IPS-18c (cell line): ENCODE data around the gene CASP8AP2.
"Not testable (repeated sequence)": the region's sequence is repeated elsewhere in the genome, so short reads cannot be mapped to it uniquely, and the experiment has no call there.

Experiments used
- H3K4me3 ChIP-seq: 2 replicates; pipeline ENCODE4 v1.7.0; 2013; ENCODE audit warnings: low read depth, mild to moderate bottlenecking, low read length, moderate library complexity; ENCODE audit not compliant: insufficient read depth
- H3K9me3 ChIP-seq: one replicate; pipeline ENCODE4 v1.6.1; 2013; ENCODE audit warnings: mild to moderate bottlenecking, low read length, moderate library complexity; ENCODE audit not compliant: control insufficient read depth, insufficient read depth

Gene CASP8AP2

DNA sequence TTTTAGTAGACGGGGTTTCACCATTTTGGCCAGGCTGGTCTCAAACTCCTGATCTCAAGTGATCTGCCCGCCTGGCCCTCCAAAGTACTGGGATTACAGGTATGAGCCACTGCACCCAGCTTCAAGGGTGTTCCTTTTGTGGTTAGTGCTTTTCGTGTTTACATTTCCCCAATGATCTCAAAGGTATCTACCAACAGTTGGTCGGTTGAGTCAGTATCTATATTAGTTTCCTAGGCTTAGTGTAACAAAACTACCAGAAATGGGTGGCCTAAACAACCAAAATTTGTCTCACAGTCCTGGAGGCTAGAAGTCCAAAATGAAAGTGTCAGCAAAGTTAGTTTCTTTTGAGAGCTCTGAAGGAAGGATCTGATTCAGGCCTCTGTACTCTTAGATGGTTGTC is 30.1 kb downstream of the CASP8AP2 start:
- no peaks in the 10 kb centered on the region for H3K9me3 ChIP-seq
- H3K4me3 ChIP-seq: no peak overlapping the region

DNA sequence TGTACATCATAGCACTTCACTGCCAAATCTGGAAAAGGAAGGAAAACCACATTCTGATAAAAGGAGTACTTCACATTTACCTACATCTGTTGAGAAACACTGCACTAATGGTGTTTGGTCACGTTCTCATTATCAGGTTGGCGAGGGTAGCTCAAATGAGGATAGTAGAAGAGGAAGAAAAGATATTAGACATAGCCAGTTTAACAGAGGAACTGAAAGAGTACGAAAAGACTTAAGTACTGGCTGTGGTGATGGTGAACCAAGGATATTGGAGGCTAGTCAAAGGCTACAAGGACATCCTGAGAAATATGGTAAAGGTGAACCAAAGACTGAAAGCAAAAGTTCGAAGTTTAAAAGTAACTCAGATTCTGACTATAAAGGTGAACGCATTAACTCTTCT is 32.6 kb downstream of the CASP8AP2 start:
- Histone ChIP-seq H3K9me3 (no peaks in the 10 kb centered on the region), H3K4me3 (no peak overlapping the region)

DNA sequence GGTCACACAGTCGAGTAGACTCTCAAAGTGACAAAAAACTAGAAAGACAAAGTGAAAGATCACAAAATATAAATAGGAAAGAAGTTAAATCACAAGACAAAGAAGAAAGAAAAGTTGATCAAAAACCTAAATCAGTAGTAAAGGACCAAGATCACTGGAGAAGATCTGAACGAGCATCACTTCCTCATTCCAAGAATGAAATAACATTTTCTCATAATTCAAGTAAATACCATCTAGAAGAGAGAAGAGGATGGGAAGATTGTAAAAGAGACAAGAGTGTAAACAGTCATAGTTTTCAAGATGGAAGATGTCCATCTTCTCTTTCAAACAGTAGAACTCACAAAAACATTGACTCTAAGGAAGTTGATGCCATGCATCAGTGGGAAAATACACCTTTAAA is 33.0 kb downstream of the CASP8AP2 start:
- H3K4me3 ChIP-seq: no peak overlapping the region
- no peaks in the 10 kb centered on the region for H3K9me3 ChIP-seq

DNA sequence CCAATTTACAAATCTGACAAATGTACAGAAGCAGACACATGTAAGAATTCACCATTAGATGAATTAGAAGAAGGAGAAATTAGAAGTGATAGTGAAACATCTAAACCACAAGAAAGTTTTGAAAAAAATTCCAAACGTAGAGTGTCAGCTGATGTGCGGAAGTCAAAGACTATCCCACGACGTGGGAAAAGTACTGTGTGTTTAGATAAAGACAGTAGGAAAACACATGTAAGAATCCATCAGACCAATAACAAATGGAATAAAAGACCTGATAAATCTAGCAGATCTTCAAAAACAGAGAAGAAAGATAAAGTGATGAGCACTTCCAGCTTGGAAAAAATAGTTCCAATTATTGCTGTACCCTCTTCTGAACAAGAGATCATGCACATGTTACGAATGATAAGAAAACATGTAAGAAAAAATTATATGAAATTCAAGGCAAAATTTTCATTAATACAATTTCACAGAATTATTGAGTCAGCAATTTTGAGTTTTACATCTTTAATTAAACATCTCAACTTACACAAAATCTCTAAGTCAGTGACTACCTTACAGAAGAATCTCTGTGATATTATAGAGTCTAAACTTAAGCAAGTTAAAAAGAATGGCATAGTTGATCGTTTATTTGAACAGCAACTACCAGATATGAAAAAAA is 36.5 kb downstream of the CASP8AP2 start:
- Histone ChIP-seq H3K9me3 (no peaks in the 10 kb centered on the region), H3K4me3 (no peak overlapping the region)

DNA sequence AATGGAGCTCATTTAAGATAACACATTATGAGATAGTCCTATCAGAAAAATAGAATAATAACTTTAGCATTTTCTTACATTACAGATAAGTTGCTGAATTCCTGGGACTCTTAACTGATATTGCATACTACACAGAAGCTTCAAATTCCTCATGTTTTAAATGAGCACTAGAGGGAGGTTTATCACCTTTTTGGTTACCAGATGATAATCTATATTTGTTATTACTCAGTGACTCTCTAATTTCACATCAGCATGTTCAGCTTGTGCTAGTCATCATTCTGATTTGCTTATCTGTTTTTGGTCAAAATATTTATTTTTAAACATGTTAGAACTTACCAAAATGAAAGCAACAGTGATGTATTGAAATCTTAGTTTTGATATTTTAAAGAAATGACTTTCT is 44.0 kb downstream of the CASP8AP2 start:
- H3K9me3 ChIP-seq: no peaks in the 10 kb centered on the region
- H3K4me3 ChIP-seq: no peak overlapping the region

DNA sequence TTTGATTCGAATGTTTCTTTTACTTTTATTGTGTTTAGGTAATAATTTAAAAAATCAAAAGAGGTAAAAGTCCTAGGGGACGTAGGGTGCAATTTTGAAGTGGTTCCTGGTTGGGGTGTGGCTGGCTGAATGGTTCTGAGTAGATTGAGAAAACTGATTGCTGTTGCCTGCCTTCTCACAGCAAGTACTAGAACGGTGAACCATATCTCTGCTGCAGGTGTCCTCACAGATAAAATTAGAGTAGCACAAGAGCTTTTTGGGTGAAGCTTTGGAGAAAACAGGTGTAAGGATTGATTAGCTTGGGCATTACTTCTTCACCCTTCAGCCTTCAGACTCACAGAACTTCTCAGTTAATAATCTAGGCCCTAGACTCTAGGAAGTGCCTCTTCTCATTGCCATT is 44.8 kb downstream of the CASP8AP2 start:
- Histone ChIP-seq H3K4me3 (no peak overlapping the region), H3K9me3 (no peaks in the 10 kb centered on the region)

DNA sequence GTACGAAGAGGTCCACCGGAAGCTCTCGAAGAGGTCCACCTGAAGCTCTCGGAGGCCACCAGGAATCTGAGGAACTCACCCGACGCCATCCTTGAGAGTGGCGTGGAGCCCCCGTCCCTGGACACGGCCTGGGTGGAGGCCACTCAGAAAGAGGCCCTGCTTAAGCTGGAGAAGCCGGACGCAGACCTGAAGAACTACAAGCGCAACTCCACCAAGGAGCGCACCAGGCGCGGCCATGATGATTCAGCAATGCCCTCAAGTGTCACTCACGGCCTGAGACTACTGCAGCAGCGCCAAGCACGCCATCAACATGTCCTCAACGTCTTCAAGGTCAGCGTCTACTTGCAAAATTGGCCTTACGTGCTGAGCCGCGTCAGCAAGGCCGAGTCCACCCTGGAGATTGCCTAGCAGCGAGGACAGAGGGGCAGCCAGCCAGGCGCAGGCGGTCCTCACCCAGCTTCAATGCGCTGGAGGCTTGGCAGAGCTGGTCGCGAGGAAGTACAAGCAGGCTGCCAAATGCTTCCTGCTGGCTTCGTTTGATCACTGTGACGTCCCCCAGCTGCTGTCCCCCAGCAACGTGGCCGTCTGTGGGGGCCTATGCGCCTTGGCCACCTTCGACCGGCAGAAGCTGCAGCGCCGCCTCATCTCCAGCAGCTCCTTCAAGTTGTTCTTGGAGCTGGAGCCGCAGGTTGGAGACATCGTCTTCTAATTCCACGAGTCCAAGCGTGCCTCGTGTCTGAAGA is 56.9 kb downstream of the CASP8AP2 start:
- Histone ChIP-seq H3K4me3 (no peak overlapping the region), H3K9me3 (no peaks in the 10 kb centered on the region)

DNA sequence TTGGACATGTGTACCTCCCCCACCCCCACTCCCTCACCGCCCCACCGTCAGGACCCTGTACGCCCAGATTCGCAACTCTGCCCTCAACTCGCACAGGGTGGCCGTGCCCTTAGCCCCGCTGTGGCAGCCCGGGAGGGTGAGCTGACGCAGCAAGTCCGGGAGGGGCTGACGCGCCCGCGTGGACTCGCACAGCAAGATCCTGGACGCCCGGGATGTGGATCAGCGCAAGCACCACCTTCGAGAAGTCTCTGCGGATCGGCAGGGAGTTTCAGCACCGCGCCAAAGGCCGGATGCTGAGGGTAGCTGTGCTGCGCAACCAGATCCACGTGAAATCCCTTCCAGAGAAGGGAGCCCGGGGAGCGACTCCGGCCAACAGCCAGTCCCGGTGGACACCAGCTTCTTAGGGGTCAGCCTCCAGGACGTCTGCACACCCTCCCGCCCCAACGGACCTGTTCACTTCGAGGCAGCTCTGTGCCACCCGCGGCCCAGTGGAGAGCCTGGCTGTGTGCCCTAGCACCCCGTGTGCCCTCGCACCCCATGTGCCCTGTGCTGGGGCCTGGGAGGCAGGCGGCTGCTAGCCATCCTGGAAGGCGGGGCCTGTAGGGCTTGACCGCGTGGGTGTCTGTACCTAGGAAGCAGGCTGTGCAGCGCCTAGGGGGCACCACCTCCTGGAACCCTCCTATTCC is 57.9 kb downstream of the CASP8AP2 start:
- Histone ChIP-seq H3K4me3 (no peak overlapping the region), H3K9me3 (no peaks in the 10 kb centered on the region)

DNA sequence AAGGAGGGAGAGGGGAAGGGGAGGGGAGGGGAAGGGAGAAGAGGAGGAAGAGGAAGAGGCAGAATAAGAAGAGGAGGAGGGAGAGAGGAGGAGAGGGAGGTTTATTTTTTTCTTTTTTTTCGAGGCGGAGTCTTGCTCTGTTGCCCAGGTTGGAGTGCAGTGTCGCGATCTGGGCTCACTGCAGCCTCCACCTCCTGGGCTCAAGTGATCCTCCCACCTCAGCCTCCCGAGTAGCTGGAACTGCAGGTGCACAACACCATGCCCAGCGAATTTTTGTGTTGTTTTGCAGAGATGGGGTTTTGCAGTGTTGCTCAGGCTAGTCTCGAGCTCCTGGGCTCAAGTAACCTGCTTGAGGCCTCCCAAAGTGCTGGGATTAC is 58.4 kb downstream of the CASP8AP2 start:
- no peak overlapping the region for H3K4me3 ChIP-seq
- no peaks in the 10 kb centered on the region for H3K9me3 ChIP-seq

DNA sequence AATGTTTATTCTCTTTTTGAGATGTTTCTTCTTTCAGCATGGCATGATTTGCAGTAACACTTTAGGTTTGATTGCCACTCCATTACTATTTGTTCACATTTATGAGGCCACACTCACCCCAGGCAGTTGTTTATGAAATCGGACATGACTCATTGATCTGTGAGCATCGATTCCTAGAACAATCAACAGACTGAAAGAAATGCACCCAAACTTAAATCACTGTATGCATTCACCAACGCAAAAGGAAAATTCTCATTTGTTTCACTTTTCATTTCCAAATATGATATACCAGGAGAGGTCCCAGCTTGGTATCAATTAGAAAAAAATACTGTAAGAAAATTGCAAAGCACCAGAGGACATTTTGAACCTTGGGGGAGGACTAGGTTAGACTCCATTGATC is 59.2 kb downstream of the CASP8AP2 start:
- no peaks in the 10 kb centered on the region for H3K9me3 ChIP-seq
- H3K4me3 ChIP-seq: no peak overlapping the region

DNA sequence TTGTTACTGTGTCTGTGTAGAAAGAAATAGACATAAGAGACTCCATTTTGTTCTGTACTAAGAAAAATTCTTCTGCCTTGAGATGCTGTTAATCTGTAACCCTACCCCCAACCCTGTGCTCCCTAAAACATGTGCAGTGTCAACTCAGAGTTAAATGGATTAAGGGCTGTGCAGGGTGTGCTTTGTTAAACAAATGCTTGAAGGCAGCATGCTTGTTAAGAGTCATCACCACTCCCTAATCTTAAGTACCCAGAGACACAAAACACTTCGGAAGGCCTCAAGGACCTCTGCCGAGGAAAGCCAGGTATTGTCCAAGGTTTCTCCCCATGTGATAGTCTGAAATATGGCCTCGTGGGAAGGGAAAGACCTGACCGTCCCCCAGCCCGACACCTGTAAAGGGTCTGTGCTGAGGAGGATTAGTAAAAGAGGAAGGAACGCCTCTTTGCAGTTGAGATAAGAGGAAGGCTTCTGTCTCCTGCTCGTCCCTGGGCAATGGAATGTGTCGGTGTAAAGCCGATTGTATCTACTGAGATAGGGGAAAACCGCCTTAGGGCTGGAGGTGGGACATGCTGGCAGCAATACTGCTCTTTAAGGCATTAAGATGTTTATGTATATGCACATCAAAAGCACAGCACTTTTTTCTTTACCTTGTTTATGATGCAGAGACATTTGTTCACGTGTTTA is 61.3 kb downstream of the CASP8AP2 start:
- H3K4me3 ChIP-seq, H3K9me3 ChIP-seq: not testable (repeated sequence)

DNA sequence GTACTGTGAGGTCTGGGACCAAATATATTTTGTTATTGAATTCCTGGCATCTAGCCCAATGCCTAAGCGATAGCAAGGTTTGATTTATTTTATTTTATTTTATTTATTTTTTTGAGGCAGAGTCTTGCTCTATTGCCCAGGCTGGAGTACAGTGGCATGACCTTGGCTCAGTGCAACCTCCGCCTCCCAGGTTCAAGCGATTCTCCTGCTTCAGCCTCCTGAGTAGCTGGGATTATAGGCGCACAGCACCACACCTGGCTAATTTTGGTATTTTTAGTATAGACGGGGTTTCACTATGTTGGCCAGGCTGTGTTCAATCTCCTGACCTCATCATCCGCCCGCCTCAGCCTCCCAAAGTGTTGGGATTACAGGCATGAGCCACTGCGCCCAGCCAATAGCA is 62.9 kb downstream of the CASP8AP2 start:
- not testable (repeated sequence) for H3K9me3 ChIP-seq, H3K4me3 ChIP-seq

DNA sequence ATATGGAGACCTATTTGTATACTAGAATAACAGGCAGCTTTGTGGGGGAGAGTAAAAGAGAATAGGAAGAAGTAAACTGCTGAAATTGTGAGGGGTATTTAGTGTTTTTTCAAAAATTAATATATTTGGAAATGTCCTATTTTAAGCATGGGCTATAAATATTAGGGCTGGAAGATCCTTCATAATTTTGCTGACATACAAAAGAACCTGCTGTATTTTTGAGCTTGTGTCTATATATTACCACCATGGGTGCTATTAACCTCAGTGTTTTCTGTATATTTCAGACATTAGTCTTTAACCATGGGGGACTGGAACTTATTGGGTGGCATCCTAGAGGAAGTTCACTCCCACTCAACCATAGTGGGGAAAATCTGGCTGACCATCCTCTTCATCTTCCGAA is 64.5 kb downstream of the CASP8AP2 start, which contains the start of gene GJA10:
GJA10 (plus strand) TSS at position 301 of the 400 bp plus-strand sequence; CDS start at position 301, 0 bp downstream.
- no peak within 1 kb of the TSS for H3K4me3 ChIP-seq

DNA sequence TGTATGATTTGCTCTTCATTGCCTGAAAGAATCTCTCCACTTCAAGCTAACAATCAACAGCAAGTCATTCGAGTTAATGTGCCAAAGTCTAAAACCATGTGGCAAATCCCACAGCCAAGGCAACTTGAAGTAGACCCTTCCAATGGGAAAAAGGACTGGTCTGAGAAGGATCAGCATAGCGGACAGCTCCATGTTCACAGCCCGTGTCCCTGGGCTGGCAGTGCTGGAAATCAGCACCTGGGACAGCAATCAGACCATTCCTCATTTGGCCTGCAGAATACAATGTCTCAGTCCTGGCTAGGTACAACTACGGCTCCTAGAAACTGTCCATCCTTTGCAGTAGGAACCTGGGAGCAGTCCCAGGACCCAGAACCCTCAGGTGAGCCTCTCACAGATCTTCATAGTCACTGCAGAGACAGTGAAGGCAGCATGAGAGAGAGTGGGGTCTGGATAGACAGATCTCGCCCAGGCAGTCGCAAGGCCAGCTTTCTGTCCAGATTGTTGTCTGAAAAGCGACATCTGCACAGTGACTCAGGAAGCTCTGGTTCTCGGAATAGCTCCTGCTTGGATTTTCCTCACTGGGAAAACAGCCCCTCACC is 65.7 kb downstream of the CASP8AP2 start:
- Histone ChIP-seq H3K9me3 (no peaks in the 10 kb centered on the region), H3K4me3 (no peak overlapping the region)

More for the DNA sequence above, 64.5 kb downstream of the CASP8AP2 start, which contains the start of gene GJA10:
- no peaks in the 10 kb centered on the region for H3K9me3 ChIP-seq

DNA sequence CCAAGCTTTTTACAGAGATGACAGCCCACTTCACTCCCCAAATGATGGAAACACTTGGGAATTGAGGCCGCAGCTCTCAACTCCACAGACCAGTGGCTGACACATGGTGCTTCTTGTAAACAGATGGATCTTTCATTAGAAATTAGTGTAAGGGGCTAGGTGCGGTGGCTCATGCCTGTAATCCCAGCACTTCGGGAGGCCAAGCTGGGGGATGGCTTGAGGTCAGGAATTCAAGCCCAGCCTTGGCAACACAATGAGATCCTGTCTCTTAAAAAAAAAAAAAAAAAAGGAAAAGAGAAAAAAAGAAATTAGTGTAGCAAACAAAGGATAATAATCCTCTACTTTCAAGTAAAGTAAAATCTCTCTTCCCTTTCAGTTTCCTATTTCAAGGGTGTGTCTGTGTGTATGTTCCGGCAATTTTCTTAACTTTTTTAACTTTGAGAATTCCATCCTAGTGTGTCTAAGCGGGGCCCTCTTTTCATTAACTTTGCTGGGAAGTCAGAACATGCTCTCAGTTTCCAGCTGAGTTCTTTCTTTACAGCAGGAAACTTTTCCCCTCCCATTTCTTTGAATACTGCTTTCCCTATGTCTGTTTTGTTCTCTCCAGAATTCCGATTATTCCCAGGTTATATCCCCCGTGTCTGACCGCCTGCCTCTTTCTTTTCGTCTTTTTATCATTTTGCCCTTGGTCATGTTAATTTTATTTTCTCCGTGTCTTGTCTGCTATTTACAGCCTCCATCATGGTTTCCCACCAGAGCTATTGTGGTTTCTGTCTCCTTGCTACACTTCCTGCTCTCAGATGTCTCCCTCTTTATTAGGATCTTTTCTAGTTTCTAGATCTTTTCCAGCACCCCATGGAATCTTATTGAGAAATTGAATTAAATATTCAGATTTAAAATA is 80.6 kb downstream of the CASP8AP2 start:
- not testable (repeated sequence) for H3K4me3 ChIP-seq, H3K9me3 ChIP-seq

DNA sequence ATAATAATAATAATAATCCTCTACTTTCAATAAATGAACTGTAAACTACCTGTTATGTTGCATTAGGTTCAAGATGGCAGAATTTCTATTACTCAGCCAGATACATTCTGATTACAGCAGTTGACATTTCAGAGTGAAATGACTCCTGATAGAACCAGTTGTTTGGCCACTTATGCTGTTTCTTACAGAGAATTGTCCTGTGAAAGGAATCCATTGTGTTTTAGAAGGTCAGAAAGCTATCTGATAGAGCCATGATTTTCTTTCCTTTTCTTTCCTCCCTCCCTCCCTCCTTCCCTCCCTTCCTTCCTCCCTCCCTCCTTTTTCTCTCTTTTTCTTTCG is 81.2 kb downstream of the CASP8AP2 start:
- no peak overlapping the region for H3K4me3 ChIP-seq

More for the DNA sequence above, 81.2 kb downstream of the CASP8AP2 start:
- no peaks in the 10 kb centered on the region for H3K9me3 ChIP-seq
